DOHH2 (cell line): Measurements from ENCODE around the gene MRFAP1.

Experiments
- H3F3A ChIP-seq: fragments of 200-600 bp; sonication (generic), shearing (Covaris generic); 2 replicates; pipeline ENCODE4 v1.6.0; 2016; ENCODE audit warnings: antibody characterized with exemption, mild to moderate bottlenecking; ENCODE audit not compliant: control insufficient read depth, insufficient read depth
- H3K27ac ChIP-seq: fragments of 200-600 bp; sonication (generic); 2 replicates; pipeline ENCODE4 v1.5.1; 2014; ENCODE audit warnings: low read depth, mild to moderate bottlenecking, low read length, moderate library complexity
- H3K27me3 ChIP-seq: fragments of 200-600 bp; sonication (generic); 2 replicates; pipeline ENCODE4 v1.6.1; 2014; ENCODE audit warnings: mild to moderate bottlenecking, low read length, mixed read lengths; ENCODE audit not compliant: control insufficient read depth
- H3K36me3 ChIP-seq: fragments of 200-600 bp; sonication (generic); 2 replicates; pipeline ENCODE4 v1.6.1; 2014; ENCODE audit warnings: mild to moderate bottlenecking, low read length, moderate library complexity, mixed read lengths; ENCODE audit not compliant: control insufficient read depth
- H3K4me1 ChIP-seq: fragments of 200-600 bp; sonication (generic); 2 replicates; pipeline ENCODE4 v1.6.1; 2014; ENCODE audit warnings: mild to moderate bottlenecking, low read length, mixed read lengths; ENCODE audit not compliant: control insufficient read depth
- H3K4me2 ChIP-seq: fragments of 200-600 bp; sonication (generic); 2 replicates; pipeline ENCODE4 v1.6.0; 2014; ENCODE audit warnings: mild to moderate bottlenecking, low read length, moderate library complexity
- H3K4me3 ChIP-seq: fragments of 200-600 bp; sonication (generic); 2 replicates; pipeline ENCODE4 v1.5.1; 2014; ENCODE audit warnings: mild to moderate bottlenecking, low read length, mixed read lengths
- H3K79me2 ChIP-seq: fragments of 200-600 bp; sonication (generic); 2 replicates; pipeline ENCODE4 v1.6.1; 2014; ENCODE audit warnings: mild to moderate bottlenecking, low read length, mixed read lengths; ENCODE audit not compliant: control insufficient read depth
- H3K9me2 ChIP-seq: fragments of 200-600 bp; sonication (generic); replicated peaks from 2 replicates; pipeline ENCODE4 v1.6.1; 2014; ENCODE audit warnings: mild to moderate bottlenecking, low read length, mixed read lengths; ENCODE audit not compliant: control insufficient read depth
- H3K9me3 ChIP-seq: fragments of 200-600 bp; sonication (generic); 2 replicates; pipeline ENCODE4 v1.6.1; 2014; ENCODE audit warnings: antibody characterized with exemption, low read length, mixed read lengths; ENCODE audit not compliant: control insufficient read depth, insufficient read depth
- H4K20me1 ChIP-seq: fragments of 200-600 bp; sonication (generic); 2 replicates; pipeline ENCODE4 v1.6.0; 2014; ENCODE audit warnings: low read depth, mild to moderate bottlenecking, antibody characterized with exemption, low read length, moderate library complexity; ENCODE audit not compliant: control insufficient read depth, insufficient read depth
- CTCF ChIP-seq: fragments of 200-600 bp; sonication (generic); IDR thresholded peaks from one replicate; pipeline ENCODE4 v1.5.1; 2014; ENCODE audit warnings: antibody characterized with exemption, mild to moderate bottlenecking, low read depth, low read length; ENCODE audit not compliant: poor library complexity, severe bottlenecking
- EZH2phosphoT487 ChIP-seq: fragments of 200-600 bp; sonication (generic); IDR thresholded peaks from 2 replicates; pipeline ENCODE4 v1.6.1; 2017; ENCODE audit warnings: borderline replicate concordance, mild to moderate bottlenecking, antibody characterized with exemption, low read length, moderate library complexity, mixed read lengths

Gene MRFAP1

DNA sequence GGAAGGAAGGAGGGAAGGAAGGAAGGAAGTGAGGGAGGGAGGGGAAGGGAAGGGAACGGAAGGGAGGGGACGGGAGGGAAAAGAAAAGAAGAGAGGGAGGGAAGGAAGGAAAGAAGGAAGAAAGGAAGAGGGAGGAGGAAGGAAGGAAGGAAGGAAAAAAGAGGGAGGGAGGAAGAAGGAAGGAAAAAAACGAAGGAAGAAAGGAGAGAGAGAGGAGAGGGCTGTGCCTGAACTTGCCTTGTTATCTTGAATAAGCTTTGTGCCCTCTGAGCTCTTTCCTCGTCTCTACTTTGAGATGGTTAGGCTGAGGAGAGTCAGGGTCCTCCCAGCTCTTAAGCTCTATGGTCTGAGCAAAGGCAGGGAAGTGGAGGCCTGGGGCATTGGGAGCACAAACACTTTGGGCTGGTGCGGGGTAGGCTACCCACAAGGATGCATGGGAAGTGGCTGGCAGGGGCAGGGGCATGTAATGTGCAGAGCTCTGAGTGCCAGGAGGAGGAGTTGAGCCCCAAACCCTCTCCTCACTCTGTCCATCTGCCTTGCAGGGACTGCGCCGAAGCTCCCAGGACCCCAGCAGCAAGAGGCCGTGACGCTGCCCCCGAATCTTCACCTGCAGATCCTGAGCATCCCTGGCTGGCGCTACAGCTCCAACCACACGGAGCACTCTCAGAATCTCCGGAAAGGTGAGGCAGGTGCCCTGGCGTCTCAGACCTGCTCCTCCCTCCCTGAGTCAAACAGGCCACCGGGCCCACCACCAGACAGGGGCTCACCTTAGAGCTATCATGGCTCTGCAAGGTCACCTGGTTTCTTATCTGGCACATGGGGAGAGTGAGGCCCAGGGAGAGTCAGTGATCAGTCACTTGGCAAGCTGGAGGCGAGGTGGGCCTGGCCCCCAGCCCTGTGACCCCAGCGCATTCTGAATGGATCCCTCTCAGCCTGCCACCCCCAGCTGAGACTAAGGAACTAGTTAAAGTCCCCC is 26.5 kb upstream of the MRFAP1 start:
- Histone ChIP-seq H3K4me1 (no peaks in the 10 kb centered on the region), H3K27ac (no peak overlapping the region), H3K79me2 (no peaks in the 10 kb centered on the region), H3K9me2 (no peaks in the 10 kb centered on the region), H3F3A (no peaks in the 10 kb centered on the region), H4K20me1 (no peaks in the 10 kb centered on the region), H3K9me3 (no peaks in the 10 kb centered on the region), H3K27me3 (no peaks in the 10 kb centered on the region), H3K4me2 (no peak overlapping the region), H3K36me3 (peaks cover 5% of the 10 kb centered on the region; the same call in 1 of the 2 replicates), H3K4me3 (no peak overlapping the region)
- TF ChIP-seq CTCF (no peak), EZH2phosphoT487 (no peak)

- no peak for TF ChIP-seq EZH2phosphoT487
- TF ChIP-seq CTCF: no peak
- H3K4me2 ChIP-seq: no peak overlapping the region
- no peaks in the 10 kb centered on the region for H3K27me3 ChIP-seq
- no peak overlapping the region for H3K27ac ChIP-seq
- no peaks in the 10 kb centered on the region for H3K79me2 ChIP-seq
- no peaks in the 10 kb centered on the region for H3F3A ChIP-seq
- H3K36me3 ChIP-seq: peaks cover 5% of the 10 kb centered on the region; the same call in 1 of the 2 replicates
- no peaks in the 10 kb centered on the region for H3K4me1 ChIP-seq
- no peaks in the 10 kb centered on the region for H3K9me3 ChIP-seq
- no peaks in the 10 kb centered on the region for H3K9me2 ChIP-seq
- no peak overlapping the region for H3K4me3 ChIP-seq
- H4K20me1 ChIP-seq: no peaks in the 10 kb centered on the region
Observed at GRCh38 chr4:6614701-6615230, 25.7 kb upstream of the MRFAP1 start.

- Histone ChIP-seq H3K4me2 (no peak overlapping the region), H3K4me1 (no peaks in the 10 kb centered on the region), H3K27me3 (no peaks in the 10 kb centered on the region), H3K79me2 (no peaks in the 10 kb centered on the region), H3K36me3 (peaks cover 5% of the 10 kb centered on the region; the same call in 1 of the 2 replicates), H3K4me3 (no peak overlapping the region), H3K9me3 (no peaks in the 10 kb centered on the region), H3K27ac (no peak overlapping the region), H3F3A (no peaks in the 10 kb centered on the region), H3K9me2 (no peaks in the 10 kb centered on the region), H4K20me1 (no peaks in the 10 kb centered on the region)
- no peak for TF ChIP-seq EZH2phosphoT487
- TF ChIP-seq CTCF: no peak
Observed at GRCh38 chr4:6616087-6616995, 24.1 kb upstream of the MRFAP1 start.
